Measurements from ENCODE around the gene EXOC7.

DNA sequence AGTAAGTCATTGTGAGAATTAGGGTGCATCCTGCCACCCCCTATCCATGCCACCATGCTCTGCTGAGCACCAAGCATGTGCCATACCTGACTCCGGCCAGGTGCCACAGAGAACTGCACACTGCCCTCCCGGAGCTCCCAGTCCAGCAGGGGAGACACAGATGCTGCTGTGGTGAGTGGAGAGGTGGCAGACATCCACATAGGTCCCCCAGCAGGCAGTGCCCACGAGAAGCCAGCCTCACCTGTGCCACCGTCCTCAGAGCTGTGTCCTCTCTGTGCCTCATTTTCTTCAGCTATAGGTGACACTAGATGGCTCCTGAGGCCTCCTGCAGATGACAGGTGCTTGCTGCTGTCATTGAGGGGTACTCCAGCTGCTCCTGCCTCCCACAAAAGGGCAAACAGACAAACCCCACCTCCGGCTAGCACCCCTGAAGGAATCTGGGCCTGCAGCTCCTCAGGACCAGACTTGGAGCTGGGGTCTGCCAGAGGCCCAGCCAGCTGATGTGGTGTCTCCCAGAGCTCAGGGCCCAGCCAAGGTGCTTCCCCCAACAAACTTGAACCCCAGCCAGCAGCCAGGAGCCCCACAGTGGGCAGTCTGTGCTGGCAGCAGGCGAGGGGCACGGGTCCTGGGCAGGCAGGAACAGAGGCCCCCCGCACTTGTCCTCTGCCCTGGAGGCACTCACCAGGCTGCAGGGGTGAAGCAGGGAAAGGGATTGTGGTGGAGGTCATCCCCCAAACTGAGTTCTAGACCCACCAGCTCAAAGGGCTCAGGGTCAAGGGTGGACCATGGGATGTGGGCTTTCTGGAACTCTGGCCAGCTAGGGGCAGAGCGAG lies 20.4 kb upstream of the EXOC7 start:
- TF ChIP-seq CTCF (IDR thresholded peaks at IDR 0.05; ENCODE audit: poor library complexity, severe bottlenecking) (no peak), EP300 (conservative IDR thresholded peaks at IDR 0.05; ENCODE audit: poor library complexity, severe bottlenecking) (no peak), EZH2 (IDR thresholded peaks at IDR 0.05; ENCODE audit: borderline replicate concordance, insufficient read depth, low read length, poor library complexity, severe bottlenecking) (no peak), SMC3 (conservative IDR thresholded peaks at IDR 0.05; ENCODE audit: poor library complexity) (no peak), POLR2AphosphoS5 (IDR thresholded peaks at IDR 0.05) (no peak), TAF1 (IDR thresholded peaks at IDR 0.05; ENCODE audit: low read depth) (no peak), REST (IDR thresholded peaks at IDR 0.05; ENCODE audit: borderline replicate concordance) (no peak), RAD21 (conservative IDR thresholded peaks at IDR 0.05) (no peak)
